HepG2 (cell line): ENCODE measurements around the gene C2orf78. TPM values are rescaled to one million over a fixed set of nuclear protein-coding genes. Genes with fewer than 3 reads are reported as not detected.

Source experiments
- CREM ChIP-seq, 2 experiments: sonication (generic) in 1 of 2; formaldehyde crosslinking in 1 of 2; IDR thresholded peaks; 2 replicates each; pipeline versions ENCODE4 v1.4.0 to v1.6.1; 2016 to 2020; ENCODE audit warnings: antibody characterized with exemption in 1 of 2, mild to moderate bottlenecking in 1 of 2, missing genetic modification reagents in 1 of 2
- ESRRA ChIP-seq: sonication (generic); formaldehyde crosslinking; IDR thresholded peaks from 2 replicates; pipeline ENCODE4 v1.5.1; 2020; ENCODE audit warnings: mild to moderate bottlenecking, low read depth, missing genetic modification reagents
- FOXK2 ChIP-seq: fragments of 450-650 bp; IDR thresholded peaks from 2 replicates; pipeline ENCODE4 v1.6.1; 2016
- JDP2 ChIP-seq: sonication (generic); formaldehyde crosslinking; IDR thresholded peaks from 2 replicates; pipeline ENCODE4 v1.8.1; 2022; ENCODE audit warnings: missing genetic modification reagents, borderline replicate concordance
- KLF15 ChIP-seq: sonication (generic); formaldehyde crosslinking; IDR thresholded peaks from 2 replicates; pipeline ENCODE4 v1.8.1; 2023; ENCODE audit warnings: borderline replicate concordance, mild to moderate bottlenecking, inconsistent platforms, missing genetic modification reagents, mixed read lengths
- LRRFIP1 ChIP-seq: sonication (generic); formaldehyde crosslinking; conservative IDR thresholded peaks from 2 replicates; pipeline ENCODE4 v1.4.0; 2020; ENCODE audit warnings: missing genetic modification reagents
- RBFOX2 ChIP-seq: fragments of 200-400 bp; formaldehyde crosslinking; IDR thresholded peaks from 2 replicates; pipeline ENCODE4 v1.6.1; 2017; ENCODE audit warnings: low read depth, mild to moderate bottlenecking, low read length
- SKI ChIP-seq: fragments of 450-650 bp; IDR thresholded peaks from one replicate; pipeline ENCODE4 v1.6.1; 2018; ENCODE audit warnings: mild to moderate bottlenecking; ENCODE audit not compliant: partially characterized antibody
- SKIL ChIP-seq: sonication (generic); formaldehyde crosslinking; IDR thresholded peaks from 2 replicates; pipeline ENCODE4 v1.8.0; 2022; ENCODE audit warnings: missing genetic modification reagents, mild to moderate bottlenecking, moderate library complexity, borderline replicate concordance
- SNAPC5 ChIP-seq: sonication (generic); formaldehyde crosslinking; IDR thresholded peaks from 2 replicates; pipeline ENCODE4 v1.8.1; 2023; ENCODE audit warnings: mild to moderate bottlenecking, missing genetic modification reagents, borderline replicate concordance
- SOX5 ChIP-seq: IDR thresholded peaks from 2 replicates; pipeline ENCODE4 v1.6.1; 2016; ENCODE audit warnings: borderline replicate concordance
- TIGD3 ChIP-seq: sonication (generic); formaldehyde crosslinking; IDR thresholded peaks from 2 replicates; pipeline ENCODE4 v1.5.1; 2020; ENCODE audit warnings: mild to moderate bottlenecking, missing genetic modification reagents, borderline replicate concordance
- UBTF ChIP-seq: sonication (generic); formaldehyde crosslinking; IDR thresholded peaks from 2 replicates; pipeline ENCODE4 v1.4.0; 2020; ENCODE audit warnings: mild to moderate bottlenecking, missing genetic modification reagents
- ZNF24 ChIP-seq: fragments of 450-650 bp; IDR thresholded peaks from 2 replicates; pipeline ENCODE4 v1.6.1; 2017; ENCODE audit warnings: antibody characterized with exemption, mild to moderate bottlenecking
- ZNF296 ChIP-seq: sonication (generic); formaldehyde crosslinking; conservative IDR thresholded peaks from 2 replicates; pipeline ENCODE4 v1.5.0; 2020; ENCODE audit warnings: mild to moderate bottlenecking, missing genetic modification reagents
- ZNF431 ChIP-seq: sonication (generic); formaldehyde crosslinking; IDR thresholded peaks from 2 replicates; pipeline ENCODE4 v1.9.0; 2022; ENCODE audit warnings: missing genetic modification reagents, low read depth, mild to moderate bottlenecking, borderline replicate concordance
- ZNF557 ChIP-seq: sonication (generic); formaldehyde crosslinking; IDR thresholded peaks from 2 replicates; pipeline ENCODE4 v1.4.0; 2020; ENCODE audit warnings: missing genetic modification reagents
- ZNF589 ChIP-seq: sonication (generic); formaldehyde crosslinking; conservative IDR thresholded peaks from 2 replicates; pipeline ENCODE4 v1.8.0; 2022; ENCODE audit warnings: mild to moderate bottlenecking, moderate library complexity, missing genetic modification reagents
- ZNF704 ChIP-seq: sonication (generic); formaldehyde crosslinking; IDR thresholded peaks from 2 replicates; pipeline ENCODE4 v1.8.1; 2023; ENCODE audit warnings: mild to moderate bottlenecking, inconsistent platforms, moderate library complexity, missing genetic modification reagents, borderline replicate concordance
- polyA plus RNA-seq, 8 experiments: library from polyadenylated mRNA; depleted of rRNA in 3 of 8; stranded (reverse) in 7 of 8; unstranded in 1 of 8; fragments of >200 nt; fragmentation: Illumina TruSeq in 4 of 8; extraction: Trizol in 4 of 8; gene quantifications; 2 replicates each; pipeline versions ENCODE4 v1.2.1 to v1.2.3, GENCODE V29; 2011 to 2016; ENCODE audit warnings: low read depth in 4 of 8, missing spikeins in 1 of 8, mixed read lengths in 1 of 8; ENCODE audit not compliant: insufficient read depth in 1 of 8
- total RNA-seq, 5 experiments: library from RNA; depleted of rRNA; stranded (reverse); fragments of >200 nt; fragmentation: Illumina TruSeq; extraction: Trizol; gene quantifications; 2 replicates each; pipeline ENCODE4 v1.2.3, GENCODE V29; 2016; ENCODE audit warnings: low read depth in 1 of 5

Gene C2orf78
- total and polyA plus RNA-seq, 2 of the 13 experiments (the other 11 are each of a cell fraction or from before 2014, with no cell fraction given): not detected

GRCh38 chr2:73828818-73829570 lies 45.0 kb downstream of the C2orf78 start, which contains the start of gene STAMBP (continued):
- TF ChIP-seq KLF15 (CRISPR knock-in tag): no peak
- no peak; the same call in 1 of the 2 replicates for TF ChIP-seq SOX5
- TF ChIP-seq JDP2 (CRISPR knock-in tag): no peak
- no peak for TF ChIP-seq TIGD3 (CRISPR knock-in tag)
- peak; percentile 96 for TF ChIP-seq CREM (IDR thresholded peaks at IDR 0.05)
- TF ChIP-seq CREM (CRISPR knock-in tag; IDR thresholded peaks at IDR 0.05): peak; percentile 38; the same call in 1 of the 2 replicates
- no peak for TF ChIP-seq ZNF589 (CRISPR knock-in tag)
- TF ChIP-seq ESRRA (CRISPR knock-in tag): no peak
- peak; percentile 74 for TF ChIP-seq UBTF (CRISPR knock-in tag)
- no peak for TF ChIP-seq FOXK2
- TF ChIP-seq SKI: peak; percentile 21
- no peak for TF ChIP-seq ZNF431 (CRISPR knock-in tag)
- TF ChIP-seq SNAPC5: peak; percentile 74; the same call in 1 of the 2 replicates
- TF ChIP-seq ZNF704 (CRISPR knock-in tag): peak; percentile 89
- no peak for TF ChIP-seq ZNF24
- peak; percentile 91 for TF ChIP-seq RBFOX2
- TF ChIP-seq ZNF296: no peak
- TF ChIP-seq SKIL (CRISPR knock-in tag): no peak
- no peak for TF ChIP-seq LRRFIP1 (CRISPR knock-in tag)
- TF ChIP-seq ZNF557 (CRISPR knock-in tag): no peak
